Right forelimb (tissue), 1 donor: ENCODE results near the gene PTRH2.
"Not testable (repeated sequence)": the region's sequence is repeated elsewhere in the genome, so short reads cannot be mapped to it uniquely, and the experiment has no call there.

Experiments used
- DNase-seq: peaks from one replicate; pipeline ENCODE4 v3.0.0-alpha.2; 2018

PTRH2 gene

GRCh38 chr17:59666235-59666634 is 41.0 kb downstream of the PTRH2 start:
- DNase-seq, result no peak

- DNase-seq, result not testable (repeated sequence)
Measured at GRCh38 chr17:59656624-59657023, 50.6 kb downstream of the PTRH2 start.

GRCh38 chr17:59652119-59652518 is 55.1 kb downstream of the PTRH2 start:
- no peak for DNase-seq

GRCh38 chr17:59651346-59651745 is 55.9 kb downstream of the PTRH2 start:
- no peak for DNase-seq

- DNase-seq, result no peak
Measured at GRCh38 chr17:59650642-59651041, 56.6 kb downstream of the PTRH2 start.

- no peak for DNase-seq
Measured at GRCh38 chr17:59649886-59650285, 57.3 kb downstream of the PTRH2 start.
